K562 (cell line): ENCODE results near the gene TRIM25. TPM values are rescaled to one million over a fixed set of nuclear protein-coding genes. Genes with fewer than 3 reads are reported as not detected.

Experiments
- ATF7 ChIP-seq: fragments of 450-650 bp; IDR thresholded peaks from 2 replicates; pipeline ENCODE4 v1.7.1; 2014; ENCODE audit warnings: mild to moderate bottlenecking, moderate library complexity
- BRD4 ChIP-seq: fragments of 200-600 bp; sonication (generic); IDR thresholded peaks from 2 replicates; pipeline ENCODE4 v1.6.1; 2017; ENCODE audit warnings: inconsistent platforms
- CHD4 ChIP-seq: fragments of 200-600 bp; sonication (generic); IDR thresholded peaks from 3 replicates; pipeline ENCODE4 v1.6.1; 2012; ENCODE audit warnings: low read depth, mild to moderate bottlenecking, mixed read lengths, low read length, inconsistent platforms; ENCODE audit not compliant: insufficient read depth, insufficient replicate concordance, poor library complexity, severe bottlenecking
- E2F5 ChIP-seq: sonication (generic); formaldehyde crosslinking; IDR thresholded peaks from 2 replicates; pipeline ENCODE4 v1.8.0; 2022; ENCODE audit warnings: mild to moderate bottlenecking, missing genetic modification reagents
- FOXA1 ChIP-seq: fragments of 450-650 bp; IDR thresholded peaks from 2 replicates; pipeline ENCODE4 v1.6.1; 2016; ENCODE audit warnings: mild to moderate bottlenecking, borderline replicate concordance
- HNRNPH1 ChIP-seq: fragments of 200-400 bp; formaldehyde crosslinking; optimal IDR thresholded peaks from 2 replicates; pipeline ENCODE3; 2017; ENCODE audit warnings: low read depth, mild to moderate bottlenecking, low read length, moderate library complexity
- JUNB ChIP-seq: fragments of 450-650 bp; formaldehyde crosslinking; conservative IDR thresholded peaks from 2 replicates; pipeline ENCODE4 v1.4.0; 2020; ENCODE audit warnings: mild to moderate bottlenecking
- KDM1A ChIP-seq, 2 experiments: fragments of 450-650 bp; IDR thresholded peaks; 2 replicates each; pipeline ENCODE4 v1.6.1; 2016; ENCODE audit warnings: mild to moderate bottlenecking in 2 of 2
- MNT ChIP-seq, 2 experiments: fragments of 450-650 bp; conservative IDR thresholded peaks; 2 replicates each; pipeline ENCODE4 v1.6.1; 2017; ENCODE audit warnings: mild to moderate bottlenecking in 2 of 2, moderate library complexity in 2 of 2
- NBN ChIP-seq: fragments of 450-650 bp; IDR thresholded peaks from 2 replicates; pipeline ENCODE4 v1.6.1; 2016; ENCODE audit warnings: low read depth, mild to moderate bottlenecking
- RBM25 ChIP-seq: fragments of 200-400 bp; formaldehyde crosslinking; IDR thresholded peaks from 2 replicates; pipeline ENCODE4 v1.6.1; 2018; ENCODE audit warnings: low read length, low read depth, moderate library complexity; ENCODE audit not compliant: severe bottlenecking
- SNRNP70 ChIP-seq: fragments of 200-400 bp; formaldehyde crosslinking; optimal IDR thresholded peaks from 2 replicates; pipeline ENCODE3; 2017; ENCODE audit warnings: low read depth, low read length
- TFAP4 ChIP-seq: sonication (generic); formaldehyde crosslinking; IDR thresholded peaks from 2 replicates; pipeline ENCODE4 v1.8.0; 2022; ENCODE audit warnings: missing genetic modification reagents, mild to moderate bottlenecking, moderate library complexity, borderline replicate concordance
- TRIM25 ChIP-seq: fragments of 450-650 bp; IDR thresholded peaks from 2 replicates; pipeline ENCODE4 v1.7.0; 2016; ENCODE audit warnings: borderline replicate concordance
- ZC3H8 ChIP-seq: fragments of 450-650 bp; IDR thresholded peaks from 2 replicates; pipeline ENCODE4 v1.6.1; 2017
- ZFX ChIP-seq: sonication (generic); formaldehyde crosslinking; IDR thresholded peaks from 2 replicates; pipeline ENCODE4 v1.8.0; 2022; ENCODE audit warnings: mild to moderate bottlenecking, missing genetic modification reagents, moderate library complexity
- ZNF121 ChIP-seq: sonication (generic); formaldehyde crosslinking; conservative IDR thresholded peaks from 2 replicates; pipeline ENCODE4 v1.8.0; 2022; ENCODE audit warnings: missing genetic modification reagents
- ZNF175 ChIP-seq: fragments of 200-800 bp; sonication (Bioruptor generic); IDR thresholded peaks from 2 replicates; pipeline ENCODE4 v1.6.1; 2016; ENCODE audit warnings: low read depth, mild to moderate bottlenecking, missing genetic modification characterization, missing compliant biosample characterization
- ZNF583 ChIP-seq: fragments of 250-450 bp; sonication (Bioruptor Pico); IDR thresholded peaks from 2 replicates; pipeline ENCODE4 v1.4.0; 2020
- polyA plus RNA-seq, 8 experiments: library from polyadenylated mRNA; depleted of rRNA in 4 of 8; stranded (reverse) in 5 of 8; unstranded in 3 of 8; fragments of >200 nt; fragmentation: Nextera tagmentation in 2 of 8; fragmentation: Illumina TruSeq in 1 of 8; extraction: Ambion mirVana in 2 of 8; extraction: Trizol in 1 of 8; gene quantifications; 2 replicates each; pipeline versions ENCODE4 v1.2.1 to v1.2.3, GENCODE V29; 2011 to 2014; ENCODE audit warnings: inconsistent platforms in 1 of 8, missing spikeins in 1 of 8
- total RNA-seq, 7 experiments: library from RNA; depleted of rRNA in 6 of 7; stranded (reverse); fragments of >200 nt in 6 of 7; fragmentation: Illumina TruSeq in 2 of 7; extraction: Trizol in 2 of 7; gene quantifications; 2 replicates each; pipeline versions ENCODE4 v1.2.1 to v1.2.3, GENCODE V29; 2011 to 2021; ENCODE audit warnings: low replicate concordance in 1 of 7

The TRIM25 gene
- total and polyA plus RNA-seq, 9 of the 15 experiments (the other 6 are each of a cell fraction or from before 2014, with no cell fraction given), result 5.9 to 49.5 (median 24.5) TPM

GRCh38 chr17:56910509-56911235, 3.2 kb downstream of the TRIM25 start (continued):
- TF ChIP-seq TRIM25 (no peak), ZNF175 (CRISPR knock-in tag) (0 out of 2 replicates have a peak, but pooled peaks have one; percentile 10), HNRNPH1 (no peak), ZNF121 (CRISPR knock-in tag) (peak; percentile 96), ZC3H8 (no peak), RBM25 (peak; percentile 48), SNRNP70 (no peak), MNT (conservative IDR thresholded peaks at IDR 0.05) (0 out of 4 replicates have a peak, but pooled peaks of 1 of the 2 experiments have one; percentile 18), KDM1A (IDR thresholded peaks at IDR 0.05) (peak in 1 of 2 experiments; percentile 40; a peak in 1 of 4 replicates), CHD4 (peak; percentile 29), BRD4 (no peak), NBN (0 out of 2 replicates have a peak, but pooled peaks have one; percentile 5), ZFX (CRISPR knock-in tag) (peak; percentile 58), TFAP4 (CRISPR knock-in tag) (peak; percentile 4; the same call in 1 of the 2 replicates), E2F5 (no peak), ZNF583 (CRISPR knock-in tag) (0 out of 2 replicates have a peak, but pooled peaks have one; percentile 1), ATF7 (no peak), JUNB (0 out of 2 replicates have a peak, but pooled peaks have one; percentile 2), FOXA1 (no peak)
